GM12892 (cell line): ENCODE results near the gene MAP6.

Experiments
- POLR2A ChIP-seq: IDR thresholded peaks from 2 replicates; pipeline ENCODE4 v1.6.1; 2011; ENCODE audit warnings: low read depth, low read length, control low read depth
- TAF1 ChIP-seq: IDR thresholded peaks from 2 replicates; pipeline ENCODE4 v1.6.1; 2011; ENCODE audit warnings: low read depth, mild to moderate bottlenecking, control low read depth, low read length, borderline replicate concordance

GRCh38 chr11:75656044-75656727 lies 12.7 kb downstream of the MAP6 start:
- no peak for TF ChIP-seq TAF1
- TF ChIP-seq POLR2A, result no peak
